SU-DHL-6 (cell line): ENCODE results near the gene POFUT2.

ENCODE experiments used
- H2AFZ ChIP-seq: fragments of 200-600 bp; sonication (generic); 2 replicates; pipeline ENCODE4 v1.6.1; 2014; ENCODE audit warnings: low read depth, mild to moderate bottlenecking, moderate library complexity, mixed read lengths, antibody characterized with exemption, low read length; ENCODE audit not compliant: severe bottlenecking
- H3F3A ChIP-seq: fragments of 200-600 bp; shearing (Covaris generic); 2 replicates; pipeline ENCODE4 v1.6.0; 2016; ENCODE audit warnings: antibody characterized with exemption, mild to moderate bottlenecking; ENCODE audit not compliant: insufficient read depth
- H3K27ac ChIP-seq: fragments of 200-600 bp; sonication (generic); 2 replicates; pipeline ENCODE4 v1.5.1; 2016; ENCODE audit warnings: low read depth, mild to moderate bottlenecking, low read length, moderate library complexity, mixed read lengths
- H3K27me3 ChIP-seq: fragments of 200-600 bp; sonication (generic), shearing (Covaris generic); 2 replicates; pipeline ENCODE4 v1.6.0; 2014; ENCODE audit warnings: mild to moderate bottlenecking, low read length
- H3K36me3 ChIP-seq: fragments of 200-600 bp; sonication (generic); 2 replicates; pipeline ENCODE4 v1.6.1; 2014; ENCODE audit warnings: mild to moderate bottlenecking, low read length, mixed read lengths
- H3K4me2 ChIP-seq: fragments of 300-600, 200-600 bp; shearing (Covaris generic), sonication (generic); 2 replicates; pipeline ENCODE4 v1.6.0; 2014; ENCODE audit warnings: low read length, low read depth, mild to moderate bottlenecking; ENCODE audit not compliant: poor library complexity, severe bottlenecking
- H3K4me3 ChIP-seq: fragments of 200-600 bp; sonication (generic); 2 replicates; pipeline ENCODE4 v1.5.1; 2014; ENCODE audit warnings: antibody characterized with exemption, low read length, mild to moderate bottlenecking, mixed read lengths; ENCODE audit not compliant: insufficient read depth, poor library complexity, severe bottlenecking
- H3K79me2 ChIP-seq: fragments of 200-600 bp; sonication (generic); 2 replicates; pipeline ENCODE4 v1.6.1; 2014; ENCODE audit warnings: mild to moderate bottlenecking, low read length, moderate library complexity; ENCODE audit not compliant: insufficient read depth
- H3K9ac ChIP-seq: fragments of 200-600 bp; sonication (generic); 2 replicates; pipeline ENCODE4 v1.7.0; 2014; ENCODE audit warnings: mild to moderate bottlenecking, low read length
- H3K9me2 ChIP-seq: fragments of 200-600 bp; sonication (generic); replicated peaks from 2 replicates; pipeline ENCODE4 v1.6.1; 2014; ENCODE audit warnings: low read length; ENCODE audit not compliant: insufficient read depth
- H3K9me3 ChIP-seq: fragments of 200-600 bp; sonication (generic); 2 replicates; pipeline ENCODE4 v1.6.1; 2014; ENCODE audit warnings: low read length, mixed read lengths; ENCODE audit not compliant: insufficient read depth
- H4K20me1 ChIP-seq: fragments of 200-600 bp; sonication (generic); 2 replicates; pipeline ENCODE4 v1.6.1; 2014; ENCODE audit warnings: low read depth, mild to moderate bottlenecking, antibody characterized with exemption, low read length, moderate library complexity, mixed read lengths
- EZH2phosphoT487 ChIP-seq: fragments of 200-600 bp; sonication (generic), shearing (Covaris generic); conservative IDR thresholded peaks from 2 replicates; pipeline ENCODE4 v1.6.1; 2018; ENCODE audit warnings: mild to moderate bottlenecking, antibody characterized with exemption, low read length, moderate library complexity, mixed read lengths
- TF ChIP-seq, protein P1 (sequence below): fragments of 200-600 bp; sonication (generic); IDR thresholded peaks from one replicate; pipeline ENCODE4 v1.5.1; 2017; ENCODE audit warnings: antibody characterized with exemption, mild to moderate bottlenecking, low read length, moderate library complexity; ENCODE audit not compliant: insufficient read depth, poor library complexity, severe bottlenecking

The POFUT2 gene

DNA sequence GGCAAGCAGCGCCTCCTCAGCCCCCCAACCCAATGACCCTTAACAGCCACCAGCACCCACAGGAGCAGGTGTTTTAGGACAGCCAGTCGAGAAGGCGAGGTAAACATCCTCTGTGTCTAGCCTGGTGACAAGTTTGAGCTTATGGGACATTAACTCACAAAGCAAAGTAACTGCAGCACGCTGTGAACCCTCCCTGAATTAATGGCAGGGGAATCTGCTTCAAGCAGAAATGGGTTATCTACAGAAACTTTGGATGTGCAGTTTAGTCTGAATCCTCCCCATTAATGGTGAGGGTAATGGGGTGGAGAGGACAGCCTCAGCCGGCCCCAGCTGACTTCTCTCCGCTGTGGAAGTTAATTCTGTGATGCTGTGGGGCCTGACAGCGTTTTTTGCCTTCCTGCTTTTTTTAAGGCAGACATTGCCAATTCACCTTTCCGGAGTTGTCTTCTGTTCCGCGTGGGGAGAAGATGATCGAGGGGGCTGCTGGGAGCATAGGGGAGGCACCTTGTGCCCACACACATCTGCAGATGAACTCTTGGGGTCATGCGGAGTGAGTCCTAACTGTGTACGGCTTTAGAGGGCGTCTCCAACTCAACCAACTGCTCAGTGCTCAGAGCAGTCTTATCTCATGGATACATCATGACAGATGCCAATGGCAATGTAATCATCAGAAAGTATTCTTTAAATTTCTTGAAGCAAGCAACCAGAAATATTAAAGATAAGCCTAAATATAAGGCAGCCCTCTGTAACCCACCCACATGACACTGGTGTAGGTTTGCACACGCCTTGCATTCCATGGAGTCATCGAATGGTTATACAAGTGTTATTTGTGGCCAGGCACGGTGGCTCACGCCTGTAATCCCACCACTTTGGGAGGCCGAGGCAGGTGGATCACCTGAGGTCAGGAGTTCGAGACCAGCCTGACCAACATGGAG, 41.0 kb downstream of the POFUT2 start:
- Histone ChIP-seq H3K27me3 (no peaks in the 10 kb centered on the region; the same call in none of the 2 replicates), H3K4me3 (no peak overlapping the region), H3K9ac (no peak overlapping the region), H3K9me2 (no peaks in the 10 kb centered on the region), H3K79me2 (no peaks in the 10 kb centered on the region), H3K9me3 (peaks cover 7% of the 10 kb centered on the region; the same call in 1 of the 2 replicates), H3K4me2 (no peak overlapping the region), H3F3A (no peaks in the 10 kb centered on the region), H3K36me3 (peaks cover 3% of the 10 kb centered on the region; the same call in 1 of the 2 replicates), H3K27ac (no peak overlapping the region), H2AFZ (no peak overlapping the region), H4K20me1 (no peaks in the 10 kb centered on the region)
- TF ChIP-seq EZH2phosphoT487 = no peak
- TF ChIP-seq, protein P1, sequence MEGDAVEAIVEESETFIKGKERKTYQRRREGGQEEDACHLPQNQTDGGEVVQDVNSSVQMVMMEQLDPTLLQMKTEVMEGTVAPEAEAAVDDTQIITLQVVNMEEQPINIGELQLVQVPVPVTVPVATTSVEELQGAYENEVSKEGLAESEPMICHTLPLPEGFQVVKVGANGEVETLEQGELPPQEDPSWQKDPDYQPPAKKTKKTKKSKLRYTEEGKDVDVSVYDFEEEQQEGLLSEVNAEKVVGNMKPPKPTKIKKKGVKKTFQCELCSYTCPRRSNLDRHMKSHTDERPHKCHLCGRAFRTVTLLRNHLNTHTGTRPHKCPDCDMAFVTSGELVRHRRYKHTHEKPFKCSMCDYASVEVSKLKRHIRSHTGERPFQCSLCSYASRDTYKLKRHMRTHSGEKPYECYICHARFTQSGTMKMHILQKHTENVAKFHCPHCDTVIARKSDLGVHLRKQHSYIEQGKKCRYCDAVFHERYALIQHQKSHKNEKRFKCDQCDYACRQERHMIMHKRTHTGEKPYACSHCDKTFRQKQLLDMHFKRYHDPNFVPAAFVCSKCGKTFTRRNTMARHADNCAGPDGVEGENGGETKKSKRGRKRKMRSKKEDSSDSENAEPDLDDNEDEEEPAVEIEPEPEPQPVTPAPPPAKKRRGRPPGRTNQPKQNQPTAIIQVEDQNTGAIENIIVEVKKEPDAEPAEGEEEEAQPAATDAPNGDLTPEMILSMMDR = no peak

DNA sequence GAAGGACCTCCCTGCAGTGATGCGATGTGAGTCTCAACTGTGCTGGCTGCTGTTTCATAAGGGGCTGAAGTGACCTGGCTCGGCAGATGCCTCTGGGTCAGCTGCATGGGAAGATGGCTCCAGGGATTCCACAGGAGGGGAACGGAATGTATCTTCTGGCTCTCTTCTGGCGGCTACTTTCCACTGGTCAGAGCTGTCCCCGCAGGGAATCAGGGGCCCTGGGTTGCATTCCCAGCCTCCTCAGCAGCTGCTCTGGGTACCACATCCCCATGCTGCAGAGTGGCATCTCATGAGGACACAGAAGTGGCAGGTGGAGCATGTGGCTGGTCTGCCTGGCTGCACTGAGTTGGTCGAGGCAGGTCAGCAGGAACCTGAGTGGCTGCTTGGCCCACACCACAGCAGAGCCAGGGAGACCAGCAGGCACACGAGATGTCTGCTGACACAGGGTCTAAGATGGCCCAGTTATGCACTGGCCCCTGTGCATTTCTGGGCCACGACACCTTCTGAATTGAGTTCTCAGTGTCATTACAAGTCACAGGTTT, 42.8 kb downstream of the POFUT2 start:
- H3K79me2 ChIP-seq = no peaks in the 10 kb centered on the region
- no peaks in the 10 kb centered on the region for H3K9me2 ChIP-seq
- H2AFZ ChIP-seq = no peak overlapping the region
- H3K4me2 ChIP-seq = no peak overlapping the region
- H3K9ac ChIP-seq = no peak overlapping the region
- no peaks in the 10 kb centered on the region; the same call in none of the 2 replicates for H3K27me3 ChIP-seq
- no peaks in the 10 kb centered on the region for H3F3A ChIP-seq
- no peak overlapping the region for H3K27ac ChIP-seq
- H3K9me3 ChIP-seq = peaks cover 7% of the 10 kb centered on the region; the same call in 1 of the 2 replicates
- TF ChIP-seq, protein P1 = no peak
- TF ChIP-seq EZH2phosphoT487 = no peak
- no peak overlapping the region for H3K4me3 ChIP-seq
- H4K20me1 ChIP-seq = no peaks in the 10 kb centered on the region
- peaks cover 3% of the 10 kb centered on the region; the same call in 1 of the 2 replicates for H3K36me3 ChIP-seq

DNA sequence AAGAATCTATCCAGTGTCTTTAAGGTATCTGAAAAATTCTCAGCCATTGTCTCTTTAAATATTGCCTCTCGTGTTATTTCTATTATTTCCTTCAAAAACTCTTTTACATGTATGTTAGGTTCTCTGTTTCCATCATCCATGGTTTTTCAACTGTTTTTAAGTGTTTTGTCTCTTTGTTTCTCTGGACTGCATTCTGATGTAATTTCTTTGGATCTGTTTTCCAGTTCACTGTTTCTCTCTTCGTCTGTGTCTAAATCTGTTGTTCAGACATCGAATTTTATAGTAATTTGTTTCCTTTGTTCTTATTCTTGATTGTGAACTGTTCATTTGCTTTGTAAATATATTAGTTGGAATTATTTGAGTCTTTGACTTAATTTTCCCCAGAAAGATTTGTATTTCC, 44.1 kb downstream of the POFUT2 start:
- Histone ChIP-seq H3K27me3 (no peaks in the 10 kb centered on the region; the same call in none of the 2 replicates), H3K9me3 (peaks cover 7% of the 10 kb centered on the region; the same call in 1 of the 2 replicates), H3K9ac (no peak overlapping the region), H3K79me2 (no peaks in the 10 kb centered on the region), H3K4me3 (no peak overlapping the region), H3K36me3 (peaks cover 3% of the 10 kb centered on the region; the same call in 1 of the 2 replicates), H3K27ac (no peak overlapping the region), H3K9me2 (no peaks in the 10 kb centered on the region), H2AFZ (no peak overlapping the region), H3F3A (no peaks in the 10 kb centered on the region), H3K4me2 (no peak overlapping the region), H4K20me1 (no peaks in the 10 kb centered on the region)
- TF ChIP-seq EZH2phosphoT487 = no peak
- TF ChIP-seq, protein P1 = no peak
